Calu3 (cell line): ENCODE data around the gene AGO1. TPM values are rescaled to one million over a fixed set of nuclear protein-coding genes. Genes with fewer than 3 reads are reported as not detected.

Experiments used
- BruUV-seq: library from RNA; stranded (reverse); fragments of 400-500 nt; replicated peaks from 2 replicates; lab custom pipeline; 2021; lab: Mats Ljungman, UMichigan
- CTCF ChIA-PET: fragments of 300-600 bp; sonication (Branson Sonifier 250); formaldehyde crosslinking; loops from one replicate; lab custom pipeline; 2022; ENCODE audit warnings: antibody characterized with exemption; lab: Charles Lee
- DNase-seq: peaks from one replicate; pipeline ENCODE4 v3.0.0; 2022
- H3K27ac Mint-ChIP-seq: one replicate; pipeline ENCODE4 v1.8.0; 2022; ENCODE audit warnings: mixed read lengths; ENCODE audit not compliant: unreplicated experiment
- H3K27me3 Mint-ChIP-seq: one replicate; pipeline ENCODE4 v1.8.0; 2022; ENCODE audit warnings: mixed read lengths; ENCODE audit not compliant: unreplicated experiment
- H3K36me3 Mint-ChIP-seq: one replicate; pipeline ENCODE4 v1.8.0; 2022; ENCODE audit warnings: mild to moderate bottlenecking, moderate library complexity, mixed read lengths; ENCODE audit not compliant: insufficient read depth, unreplicated experiment
- H3K4me1 Mint-ChIP-seq: one replicate; pipeline ENCODE4 v1.8.0; 2022; ENCODE audit warnings: mild to moderate bottlenecking, low read depth, mixed read lengths; ENCODE audit not compliant: unreplicated experiment
- H3K4me3 Mint-ChIP-seq: one replicate; pipeline ENCODE4 v1.8.0; 2022; ENCODE audit warnings: mild to moderate bottlenecking, low read depth, moderate library complexity, mixed read lengths; ENCODE audit not compliant: unreplicated experiment
- H3K9me3 Mint-ChIP-seq: one replicate; pipeline ENCODE4 v1.8.0; 2022; ENCODE audit warnings: low read depth, mixed read lengths; ENCODE audit not compliant: unreplicated experiment
- CTCF ChIP-seq: fragments of 200-600 bp; IDR thresholded peaks from one replicate; pipeline ENCODE4 v1.8.0; 2022; ENCODE audit warnings: antibody characterized with exemption; ENCODE audit not compliant: unreplicated experiment
- intact Hi-C: fragments of 100-400 bp; cut with micrococcal nuclease; formaldehyde crosslinking; loops from one replicate; pipeline ENCODE4 v1.10.0; 2022; ENCODE audit not compliant: unreplicated experiment
- total RNA-seq: library from RNA; stranded (reverse); gene quantifications from 2 replicates; pipeline ENCODE4 v1.2.3, GENCODE V29; 2022

Gene AGO1
- total RNA-seq, 1 experiment from 2014 or later: 34.4 TPM

- Mint-ChIP-seq H3K36me3 (no peaks in the 10 kb centered on the region), H3K27ac (no peak overlapping the region), H3K4me3 (no peak overlapping the region), H3K9me3 (no peaks in the 10 kb centered on the region), H3K27me3 (no peaks in the 10 kb centered on the region), H3K4me1 (no peaks in the 10 kb centered on the region)
- no peak for DNase-seq
- CTCF ChIA-PET: no interaction called here
- no peak for TF ChIP-seq CTCF
- intact Hi-C loops: no loop called here
- no TSS peak for BruUV-seq
Measured at GRCh38 chr1:35852241-35852640, 30.8 kb upstream of the AGO1 start.

GRCh38 chr1:35854989-35855700 is 27.9 kb upstream of the AGO1 start:
- TF ChIP-seq CTCF: no peak
- Mint-ChIP-seq H3K36me3 (no peaks in the 10 kb centered on the region), H3K4me3 (no peak overlapping the region), H3K27ac (no peak overlapping the region), H3K4me1 (no peaks in the 10 kb centered on the region), H3K27me3 (no peaks in the 10 kb centered on the region), H3K9me3 (no peaks in the 10 kb centered on the region)
- intact Hi-C loops: no loop called here
- no TSS peak for BruUV-seq
- CTCF ChIA-PET: interaction anchor here (0.6 to 0.7 kb wide), 2 partner anchors 13 to 448 kb away, joined by 5 to 6 read pairs; no protein-coding TSS in a partner anchor
- no peak for DNase-seq

GRCh38 chr1:35856964-35857363 is 26.0 kb upstream of the AGO1 start:
- Mint-ChIP-seq H3K27me3 (no peaks in the 10 kb centered on the region), H3K9me3 (no peaks in the 10 kb centered on the region), H3K27ac (no peak overlapping the region), H3K4me3 (no peak overlapping the region), H3K4me1 (no peaks in the 10 kb centered on the region), H3K36me3 (no peaks in the 10 kb centered on the region)
- DNase-seq: no peak
- CTCF ChIA-PET: no interaction called here
- no peak for TF ChIP-seq CTCF
- no TSS peak for BruUV-seq
- intact Hi-C loops: no loop called here

GRCh38 chr1:35857830-35858229 is 25.2 kb upstream of the AGO1 start:
- no peak for TF ChIP-seq CTCF
- Mint-ChIP-seq H3K9me3 (no peaks in the 10 kb centered on the region), H3K36me3 (no peaks in the 10 kb centered on the region), H3K27ac (no peak overlapping the region), H3K4me1 (no peaks in the 10 kb centered on the region), H3K27me3 (no peaks in the 10 kb centered on the region), H3K4me3 (no peak overlapping the region)
- DNase-seq: peak; percentile 2
- intact Hi-C loops: no loop called here
- CTCF ChIA-PET: no interaction called here
- BruUV-seq: no TSS peak
